HG02610 (cell line): ENCODE measurements around the gene KCNH6.

Source experiments
- ATAC-seq: cut with Tn5 transposase; IDR thresholded peaks from one replicate; pipeline ENCODE4 v1.9.1; 2021; ENCODE audit warnings: mild to moderate bottlenecking, moderate library complexity; ENCODE audit not compliant: unreplicated experiment

KCNH6 gene

DNA sequence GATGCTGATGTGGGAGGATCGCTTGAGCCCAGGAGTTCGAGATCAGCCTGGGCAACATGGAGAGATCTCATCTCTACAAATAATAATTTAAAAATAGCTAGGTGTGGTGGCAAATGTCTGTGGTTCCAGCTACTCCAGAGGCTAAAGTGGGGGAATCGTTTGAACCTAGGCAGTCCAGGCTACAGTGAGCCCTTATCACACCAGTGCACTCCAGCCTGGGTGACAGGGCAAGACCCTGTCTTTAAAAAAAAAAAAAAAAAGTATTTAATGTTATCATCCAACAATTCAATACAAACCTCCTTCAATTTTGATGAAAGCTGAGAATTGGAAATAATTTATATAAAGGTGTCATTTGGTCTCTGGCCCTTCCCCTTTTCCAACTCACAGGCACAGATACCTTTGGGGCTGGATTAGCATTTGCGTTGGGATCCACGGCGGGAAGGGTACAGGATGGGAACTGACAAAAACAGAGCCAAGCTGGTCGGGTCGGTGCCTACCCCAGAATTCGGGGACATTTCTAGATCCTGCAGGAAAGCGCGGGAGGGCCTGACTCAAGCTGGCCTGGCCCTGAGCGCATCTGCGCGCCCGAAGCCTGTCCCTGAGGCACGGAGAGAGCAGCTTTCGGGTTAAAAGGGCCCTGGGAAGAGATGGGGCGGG, 26.3 kb downstream of the KCNH6 start:
- peak; percentile 16 for ATAC-seq

DNA sequence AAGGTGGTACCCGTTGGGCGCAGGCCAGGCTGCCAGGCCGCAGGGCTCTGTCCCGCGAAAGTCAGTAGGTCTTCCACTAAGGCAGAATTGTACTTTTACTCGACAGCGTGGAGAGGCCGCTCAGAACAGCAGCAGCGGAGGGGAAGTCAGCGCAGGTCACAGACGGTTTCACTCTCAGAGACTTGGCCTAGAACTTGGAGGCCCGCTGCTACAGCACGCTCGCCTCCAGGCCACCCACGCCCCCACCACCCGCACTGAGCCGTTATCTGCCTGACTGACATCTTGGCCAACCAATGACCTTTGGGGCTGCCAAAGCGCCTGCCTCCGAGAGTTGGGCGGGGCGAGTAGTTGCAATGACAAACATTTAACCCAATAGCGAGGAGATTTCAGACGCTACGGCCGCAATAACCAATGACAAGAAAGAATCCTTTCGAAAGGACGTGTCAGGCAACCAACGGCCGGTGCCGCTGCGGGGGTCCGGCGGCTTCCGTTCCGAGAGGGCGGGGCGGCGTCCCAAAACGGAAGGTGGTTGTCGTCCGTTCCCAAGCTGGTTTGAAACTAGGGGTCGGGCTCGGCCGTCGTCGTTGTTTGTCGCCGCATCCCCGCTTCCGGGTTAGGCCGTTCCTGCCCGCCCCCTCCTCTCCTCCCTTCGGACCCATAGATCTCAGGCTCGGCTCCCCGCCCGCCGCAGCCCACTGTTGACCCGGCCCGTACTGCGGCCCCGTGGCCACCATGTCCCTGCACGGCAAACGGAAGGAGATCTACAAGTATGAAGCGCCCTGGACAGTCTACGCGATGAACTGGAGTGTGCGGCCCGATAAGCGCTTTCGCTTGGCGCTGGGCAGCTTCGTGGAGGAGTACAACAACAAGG, 27.0 kb downstream of the KCNH6 start, which contains the start of gene DCAF7:
Gene DCAF7, plus strand, starts transcription at position 532 of the 871 bp plus-strand sequence. Its CDS starts 201 bp downstream, at position 733.
- ATAC-seq: peak; percentile 94

DNA sequence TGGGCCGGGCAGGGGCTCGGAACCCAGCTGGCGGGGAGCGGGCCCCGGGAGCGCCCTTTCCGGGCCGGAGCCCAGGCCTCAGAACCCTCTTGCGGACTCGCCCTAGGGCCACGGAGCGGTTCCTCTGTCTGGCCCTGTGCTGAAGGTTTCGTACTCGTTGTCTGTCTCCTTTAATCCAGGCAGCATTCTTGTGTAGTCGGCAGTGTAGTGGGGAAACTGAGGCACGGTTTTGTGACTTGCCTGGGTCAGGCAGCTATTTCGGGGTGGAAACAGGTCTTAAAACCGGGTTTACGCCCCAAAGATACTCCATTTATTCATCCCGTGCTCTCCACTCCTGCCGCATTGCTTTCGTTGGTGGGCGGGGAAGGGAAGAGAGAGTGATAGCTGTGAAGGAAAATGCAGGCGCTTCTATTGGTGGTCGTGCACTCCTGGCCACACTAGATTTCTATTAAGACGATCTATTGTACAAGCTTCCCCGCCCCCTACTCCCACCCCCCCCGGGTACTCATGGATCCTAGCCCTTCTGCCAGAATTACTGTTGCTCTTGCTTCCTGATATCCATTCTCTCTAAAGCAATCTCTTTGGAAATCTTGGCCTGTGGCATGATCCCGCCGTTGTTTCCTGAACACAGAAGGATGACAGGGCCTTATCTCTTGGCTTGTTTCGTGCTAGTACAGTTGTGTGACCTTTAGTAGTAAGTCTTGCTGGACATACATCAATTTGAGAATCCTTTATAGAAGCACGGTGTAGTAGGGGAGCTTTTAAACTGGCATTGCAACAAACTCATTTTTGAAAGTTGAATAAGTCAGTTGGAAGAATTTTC, 27.9 kb downstream of the KCNH6 start:
- ATAC-seq: no peak

DNA sequence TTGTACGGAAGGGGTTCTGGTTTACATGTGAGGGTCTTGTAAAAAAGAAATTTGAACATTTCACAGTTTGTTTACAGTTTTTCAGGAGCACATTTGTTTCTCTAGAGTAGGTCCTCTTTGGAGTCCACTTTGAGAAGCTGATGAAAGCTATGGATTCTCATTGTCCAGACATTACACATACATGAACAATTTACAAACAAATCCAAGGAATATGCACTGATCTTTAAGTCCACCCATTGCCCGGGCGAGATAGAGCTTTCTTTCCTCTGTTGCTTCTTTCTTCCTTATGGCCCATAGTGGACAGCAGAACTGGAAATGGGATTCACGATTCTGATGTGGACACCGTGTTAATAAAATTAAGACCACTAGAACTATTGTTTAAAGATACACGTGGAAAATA, 29.1 kb downstream of the KCNH6 start:
- ATAC-seq: no peak

DNA sequence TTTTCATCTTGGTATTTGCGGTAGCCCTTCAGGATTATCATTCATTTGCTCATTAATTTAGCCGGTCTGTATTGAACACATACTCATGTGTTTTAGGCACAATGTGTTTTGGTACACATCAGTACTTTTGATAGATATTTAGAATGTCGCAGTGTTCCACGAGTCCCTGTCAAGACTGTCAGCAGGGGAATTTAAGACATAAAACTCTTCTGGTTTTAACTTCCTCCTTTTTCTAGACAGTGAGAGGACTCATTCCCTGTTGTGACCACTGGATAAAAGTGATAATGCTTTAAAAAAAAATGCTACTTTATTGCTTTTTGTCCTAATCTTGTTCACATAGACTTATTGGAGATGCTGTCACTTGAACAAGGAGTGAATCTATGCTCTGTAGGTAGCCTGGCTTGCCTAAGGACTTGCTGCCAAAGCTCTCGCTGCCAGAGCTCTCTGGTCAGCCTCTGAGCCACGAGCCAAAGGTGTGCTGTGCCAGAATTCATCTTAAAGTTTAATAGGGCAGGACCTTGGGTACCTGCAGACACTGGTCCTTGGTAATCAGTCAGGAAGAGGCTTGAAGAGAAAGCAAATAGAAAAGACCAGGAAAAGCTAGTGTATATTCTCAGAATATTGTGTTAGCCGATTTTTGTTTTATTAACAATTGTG, 32.5 kb downstream of the KCNH6 start:
- no peak for ATAC-seq

DNA sequence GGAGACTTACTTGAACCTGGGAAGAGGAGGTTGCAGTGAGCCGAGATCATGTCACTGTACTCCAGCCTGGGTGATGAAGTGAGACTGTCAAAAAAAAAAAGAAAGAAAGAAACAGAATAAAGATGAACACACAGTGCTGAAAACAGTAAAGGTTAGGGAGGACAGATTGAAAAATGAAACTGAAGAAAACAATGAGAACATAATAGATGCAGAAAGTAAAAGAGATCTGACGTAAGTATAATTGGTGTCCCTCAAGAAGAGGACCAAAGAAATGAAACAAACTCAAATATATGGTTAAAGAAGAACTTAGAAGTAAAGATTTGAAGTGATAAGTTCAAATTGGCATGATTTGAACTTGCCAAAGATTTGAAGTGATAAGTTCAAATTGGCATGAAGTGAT, 34.3 kb downstream of the KCNH6 start:
- ATAC-seq: no peak

DNA sequence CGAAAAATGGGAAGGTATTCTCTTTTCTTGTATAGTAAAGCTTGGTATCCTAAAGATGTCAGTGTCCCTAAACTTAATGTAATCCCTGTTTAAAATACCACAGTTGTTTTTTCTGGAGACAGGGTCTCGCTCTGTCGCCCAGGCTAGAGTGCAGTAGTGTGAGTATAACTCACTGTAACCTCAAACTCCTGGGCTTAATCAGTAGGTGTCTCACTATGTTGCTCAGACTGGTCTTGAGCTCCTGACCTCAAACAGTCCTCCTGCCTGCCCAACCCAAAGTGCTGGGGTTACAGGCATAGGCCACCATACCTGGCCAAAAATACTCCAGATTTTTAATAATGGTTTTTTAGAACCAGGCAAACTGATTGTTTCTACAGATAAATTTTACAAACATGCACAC, 35.3 kb downstream of the KCNH6 start:
- peak; percentile 81 for ATAC-seq

DNA sequence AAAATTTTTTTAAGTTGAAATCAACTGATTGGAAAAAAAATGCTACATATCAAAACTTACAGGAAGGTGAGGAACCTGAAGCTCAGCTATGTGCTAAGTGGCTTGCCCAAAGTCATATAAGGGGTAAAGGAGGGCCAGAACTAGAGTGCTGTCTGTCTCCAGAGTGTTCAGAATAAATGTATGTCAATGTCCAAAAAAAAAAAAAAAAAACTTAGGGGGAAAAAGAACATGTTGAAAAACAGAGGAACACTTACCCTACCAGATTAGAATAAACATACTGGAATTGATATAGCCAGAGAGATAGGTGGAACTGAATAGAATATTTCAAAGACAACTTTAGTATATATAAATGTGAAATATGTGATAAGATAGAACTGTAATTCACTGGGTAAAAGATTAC, 38.7 kb downstream of the KCNH6 start:
- ATAC-seq: no peak

DNA sequence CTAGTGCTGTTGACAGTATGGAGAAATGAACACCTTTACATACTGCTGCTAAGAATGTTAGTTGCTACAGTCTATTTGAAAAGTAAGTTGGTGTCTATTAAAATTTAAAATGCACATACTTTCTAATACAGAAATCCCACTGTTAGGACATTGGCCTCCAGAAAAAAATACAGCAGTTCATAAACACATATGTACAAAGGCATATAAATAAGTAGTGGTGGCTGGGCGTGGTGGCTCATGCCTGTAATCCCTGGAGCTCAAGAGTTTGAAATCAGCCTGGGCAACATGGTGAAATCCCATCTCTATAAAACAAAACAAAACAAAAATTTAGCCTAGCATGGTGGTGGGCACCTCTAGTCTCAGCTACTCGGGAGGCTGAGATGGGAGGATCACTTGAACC, 40.2 kb downstream of the KCNH6 start:
- no peak for ATAC-seq

DNA sequence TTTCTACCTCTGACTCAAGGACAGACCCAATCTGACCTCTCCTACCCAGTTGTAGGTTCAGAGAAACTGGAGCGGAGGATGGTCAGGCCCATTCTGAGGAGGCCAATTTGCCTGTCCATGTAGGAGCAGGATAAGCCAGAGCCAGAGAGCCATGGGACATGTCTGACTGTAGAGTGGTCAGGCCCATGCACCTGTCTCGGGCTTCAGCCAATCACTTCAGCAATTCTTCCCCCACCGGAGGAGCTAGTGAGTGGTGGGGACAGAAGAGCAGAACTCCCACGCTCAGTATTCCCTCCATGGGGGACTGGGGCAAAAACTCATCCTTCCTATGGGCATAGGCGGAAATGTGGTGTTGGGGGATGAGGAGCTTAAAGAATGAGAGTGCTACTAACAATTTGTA, 41.4 kb downstream of the KCNH6 start:
- no peak for ATAC-seq

DNA sequence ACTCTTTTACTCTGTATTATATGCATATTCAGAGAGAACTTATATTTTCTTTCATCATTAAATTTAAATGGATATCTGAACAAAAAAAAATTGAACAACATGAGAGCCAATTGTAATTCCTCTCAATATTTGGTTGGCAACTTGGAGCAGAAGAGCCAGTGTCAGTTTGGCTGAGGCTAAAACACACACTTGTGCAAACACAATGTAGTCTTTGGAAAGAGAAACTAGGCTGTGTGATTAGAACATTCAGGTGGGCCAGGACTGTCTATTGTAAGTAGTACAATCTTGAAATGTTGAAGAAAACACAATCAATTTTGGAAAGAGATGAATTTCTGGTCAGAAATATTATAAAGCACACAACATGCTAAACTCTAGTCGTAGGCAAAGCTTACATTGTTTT, 44.1 kb downstream of the KCNH6 start:
- no peak for ATAC-seq

DNA sequence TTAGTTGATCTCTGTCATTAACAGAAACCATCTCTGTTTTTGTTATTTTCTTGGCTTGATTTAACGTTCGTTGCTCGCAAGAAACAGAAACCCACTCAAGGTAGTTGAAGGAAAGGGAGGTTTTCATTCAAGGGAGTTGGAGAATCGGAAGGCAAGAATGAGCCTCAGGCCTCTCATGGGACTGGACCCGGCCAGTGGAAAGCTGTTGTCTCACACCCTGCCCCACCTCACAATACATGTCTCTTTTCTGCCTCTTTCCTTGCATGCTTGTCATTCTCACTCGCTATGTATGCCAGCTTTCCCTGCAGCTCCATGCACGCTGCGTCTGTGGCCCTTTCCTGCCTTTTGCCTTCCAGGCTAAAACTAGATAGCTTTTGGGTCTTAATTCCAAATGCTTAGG, 45.4 kb downstream of the KCNH6 start:
- ATAC-seq: no peak

DNA sequence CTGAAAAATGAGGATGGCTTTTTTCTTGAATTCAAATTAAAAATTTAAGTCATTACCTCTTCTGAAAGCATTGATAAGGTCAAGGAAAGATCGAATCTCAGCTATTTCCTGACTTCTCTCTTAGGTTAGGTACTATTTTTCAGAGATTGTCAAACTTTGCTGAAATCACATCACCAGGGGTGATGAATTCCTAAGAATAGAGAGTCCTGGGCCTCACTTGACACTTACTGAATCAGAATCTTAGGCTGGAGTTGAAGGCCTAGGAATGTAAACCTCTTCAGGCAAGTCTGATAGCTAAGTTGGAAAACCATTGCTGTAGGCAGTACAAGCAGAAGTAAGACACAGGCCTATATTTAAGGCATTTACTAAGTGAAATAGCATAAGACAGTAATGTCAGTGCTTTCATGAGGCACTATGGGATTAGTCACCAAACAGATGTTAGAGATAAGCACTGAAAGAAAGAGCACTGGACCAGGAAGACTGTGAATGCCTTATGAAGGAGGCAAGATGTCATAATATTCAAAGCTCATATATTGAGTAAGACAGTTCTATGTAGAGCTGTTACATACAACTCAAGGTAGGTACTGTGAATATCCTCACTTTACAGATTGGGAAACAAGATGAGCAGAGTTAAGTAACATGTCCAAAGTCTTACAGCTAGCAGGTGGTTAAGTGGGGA, 48.6 kb downstream of the KCNH6 start:
- ATAC-seq: no peak

DNA sequence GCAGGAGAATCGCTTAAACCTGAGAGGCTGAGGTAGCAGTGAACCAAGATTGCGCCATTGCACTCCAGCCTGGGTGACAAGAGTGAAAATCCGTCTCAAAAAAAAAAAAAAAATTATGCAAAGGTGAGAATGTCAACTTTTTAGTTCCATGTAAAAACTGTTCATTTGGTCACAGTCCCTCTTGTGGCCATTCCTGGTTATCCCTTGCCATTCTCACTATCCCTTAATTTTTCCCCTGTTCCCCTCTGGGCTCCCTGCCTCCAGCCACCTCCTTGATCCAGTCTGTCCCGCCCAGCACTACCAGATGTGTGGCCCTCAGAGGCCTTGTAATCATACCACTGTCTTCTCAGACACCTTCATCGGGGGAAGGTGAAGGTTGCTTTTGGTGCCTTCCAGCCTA, 50.5 kb downstream of the KCNH6 start:
- ATAC-seq: no peak

DNA sequence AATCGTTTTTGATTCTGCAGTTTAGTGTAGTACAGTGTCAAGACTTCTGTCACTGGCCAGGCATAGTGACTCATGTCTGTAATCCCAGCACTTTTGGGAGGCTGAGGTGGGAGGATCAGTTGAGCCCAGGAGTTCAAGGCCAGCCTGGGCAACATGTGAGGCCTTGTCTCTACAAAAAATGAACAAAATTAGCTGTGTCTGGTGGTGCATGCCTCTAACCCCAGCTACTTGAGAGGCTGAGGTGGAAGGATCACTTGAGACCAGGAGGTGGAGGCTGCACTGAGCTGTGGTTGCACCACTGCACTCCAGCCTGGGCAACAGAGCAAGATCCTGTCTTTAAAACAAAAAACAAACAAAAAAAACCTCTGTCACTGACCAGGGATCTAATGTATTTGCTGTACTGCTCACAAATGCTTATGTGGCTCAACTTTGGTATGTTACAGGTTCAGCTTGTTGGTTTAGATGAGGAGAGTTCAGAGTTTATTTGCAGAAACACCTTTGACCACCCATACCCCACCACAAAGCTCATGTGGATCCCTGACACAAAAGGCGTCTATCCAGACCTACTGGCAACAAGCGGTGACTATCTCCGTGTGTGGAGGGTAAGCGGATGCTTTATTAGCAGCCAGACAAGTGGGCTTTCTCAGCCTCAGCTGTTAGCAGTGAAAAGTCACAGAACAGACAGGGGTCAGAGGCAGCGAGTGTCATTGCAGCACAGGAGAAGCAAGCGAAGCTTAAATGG, 55.0 kb downstream of the KCNH6 start:
- no peak for ATAC-seq

DNA sequence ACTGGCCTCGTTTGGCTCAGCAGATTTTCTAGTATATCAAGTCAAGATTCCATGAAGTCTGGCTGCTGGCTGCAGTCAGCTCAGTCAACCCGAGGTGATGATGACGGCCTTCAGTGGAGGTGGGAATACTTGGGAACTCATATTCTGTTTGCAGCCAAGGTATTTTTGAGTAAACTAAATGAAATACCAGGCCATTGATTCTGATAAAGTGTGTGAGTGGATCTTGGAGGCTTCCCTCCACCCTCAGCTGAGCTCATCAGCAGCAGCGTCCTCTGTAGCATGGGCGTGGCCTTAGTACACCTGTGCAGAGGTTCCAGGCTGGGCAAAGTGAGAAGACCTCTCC, 55.6 kb downstream of the KCNH6 start:
- ATAC-seq: no peak

DNA sequence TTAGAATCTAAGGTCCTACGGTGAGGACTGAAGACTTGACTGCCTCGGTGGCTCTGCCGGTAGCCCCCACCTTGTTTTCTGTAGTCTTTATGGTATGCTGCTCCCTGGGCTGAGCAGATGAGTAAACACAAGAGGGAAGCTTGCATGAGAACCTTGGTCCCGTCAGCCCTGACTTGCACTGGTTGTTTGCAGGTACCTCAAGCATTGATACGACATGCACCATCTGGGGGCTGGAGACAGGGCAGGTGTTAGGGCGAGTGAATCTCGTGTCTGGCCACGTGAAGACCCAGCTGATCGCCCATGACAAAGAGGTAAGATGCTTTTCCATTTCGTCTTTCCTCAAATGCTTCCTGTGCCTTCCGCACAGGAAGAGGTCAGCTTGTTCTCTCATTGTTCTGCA, 56.5 kb downstream of the KCNH6 start:
- ATAC-seq: no peak

DNA sequence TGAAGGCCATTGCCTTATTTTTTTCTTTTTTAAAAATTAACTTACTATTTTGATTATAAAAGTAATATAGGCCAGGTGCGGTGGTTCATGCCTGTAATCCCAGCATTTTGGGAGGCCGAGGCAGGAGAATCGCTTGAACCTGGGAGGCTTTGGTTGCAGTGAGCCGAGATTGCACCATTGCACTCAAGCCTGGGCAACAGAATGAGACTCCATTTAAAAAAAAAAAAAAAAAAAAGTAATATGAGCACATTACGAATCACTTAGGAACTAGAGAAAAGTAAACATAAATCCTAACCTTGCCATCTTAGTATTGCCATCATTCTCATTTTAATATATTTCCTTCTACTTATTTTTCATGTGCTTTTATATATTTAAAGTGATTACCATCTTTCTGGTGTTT, 64.6 kb downstream of the KCNH6 start:
- ATAC-seq: no peak

DNA sequence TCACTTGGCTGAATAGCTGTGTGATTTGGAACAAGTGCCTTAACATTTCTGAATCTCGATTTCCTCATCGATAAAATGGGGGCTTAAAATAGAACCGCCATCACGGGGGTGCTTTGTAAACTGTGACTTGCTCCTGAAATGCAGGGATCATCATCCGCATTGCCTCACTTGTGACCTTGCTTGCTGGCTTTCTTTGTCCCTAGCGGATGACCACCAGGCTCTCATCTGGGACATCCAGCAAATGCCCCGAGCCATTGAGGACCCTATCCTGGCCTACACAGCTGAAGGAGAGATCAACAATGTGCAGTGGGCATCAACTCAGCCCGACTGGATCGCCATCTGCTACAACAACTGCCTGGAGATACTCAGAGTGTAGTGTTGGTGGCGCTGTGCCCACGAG, 65.6 kb downstream of the KCNH6 start:
- ATAC-seq: no peak

DNA sequence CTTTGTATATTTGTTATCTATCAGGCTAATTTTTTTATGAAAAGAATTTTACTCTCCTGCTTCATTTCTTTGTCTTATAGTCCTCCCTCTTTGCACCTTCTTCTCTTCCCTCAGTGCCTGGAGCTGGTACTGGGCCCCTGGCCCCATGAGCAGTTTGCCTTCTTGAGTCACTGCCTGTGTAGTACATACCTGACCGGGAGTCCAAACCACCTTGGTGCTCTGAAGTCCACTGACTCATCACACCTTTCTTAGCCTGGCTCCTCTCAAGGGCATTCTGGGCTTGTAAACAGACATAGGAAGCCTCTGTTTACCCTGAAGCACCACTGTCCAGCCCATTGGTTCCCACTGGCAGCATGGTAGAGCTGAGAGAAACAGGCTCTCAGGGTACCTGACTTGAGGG, 66.5 kb downstream of the KCNH6 start:
- ATAC-seq: no peak
